Small intestine (tissue), 7 donors: ENCODE measurements around the gene LRP4. TPM values are rescaled to one million over a fixed set of nuclear protein-coding genes. Genes with fewer than 3 reads are reported as not detected.

Source experiments
- DNase-seq, 2 donors: peaks; one replicate each; pipeline versions ENCODE4 v3.0.0 to v3.0.0-alpha.2; 2013
- FAIRE-seq: peaks from 2 replicates; lab custom pipeline; 2012; peaks lifted over from hg19 to GRCh38; lab: Jason Lieb, UNC
- H3K27ac ChIP-seq, 3 donors: one replicate each; pipeline ENCODE4 v1.5.1; 2013; ENCODE audit warnings: low read length in 2 of 3, mild to moderate bottlenecking in 2 of 3, control low read depth in 1 of 3, inconsistent platforms in 1 of 3, low read depth in 1 of 3, moderate library complexity in 1 of 3
- H3K27me3 ChIP-seq, 3 donors: one replicate each; pipeline ENCODE4 v1.6.1; 2013; ENCODE audit warnings: low read length in 3 of 3, inconsistent platforms in 1 of 3; ENCODE audit not compliant: control insufficient read depth in 3 of 3, insufficient read depth in 3 of 3
- H3K36me3 ChIP-seq, 3 donors: one replicate each; pipeline ENCODE4 v1.6.1; 2013; ENCODE audit warnings: low read length in 3 of 3, inconsistent platforms in 1 of 3, low read depth in 1 of 3, mild to moderate bottlenecking in 1 of 3, moderate library complexity in 1 of 3; ENCODE audit not compliant: control insufficient read depth in 3 of 3, insufficient read depth in 2 of 3
- H3K4me1 ChIP-seq, 3 donors: one replicate each; pipeline ENCODE4 v1.6.1; 2013; ENCODE audit warnings: low read length in 2 of 3, inconsistent platforms in 1 of 3, low read depth in 1 of 3, mild to moderate bottlenecking in 1 of 3, moderate library complexity in 1 of 3; ENCODE audit not compliant: control insufficient read depth in 3 of 3, insufficient read depth in 2 of 3
- H3K4me3 ChIP-seq, 3 donors: one replicate each; pipeline ENCODE4 v1.5.1; 2013; ENCODE audit warnings: low read length in 3 of 3, control low read depth in 1 of 3, inconsistent platforms in 1 of 3, low read depth in 1 of 3, mild to moderate bottlenecking in 1 of 3, moderate library complexity in 1 of 3
- H3K9me3 ChIP-seq, 2 donors: one replicate each; pipeline ENCODE4 v1.6.1; 2013; ENCODE audit warnings: low read depth in 1 of 2, low read length in 1 of 2; ENCODE audit not compliant: control insufficient read depth in 2 of 2, insufficient read depth in 1 of 2
- WGBS, 3 donors: extraction: QIAGEN DNeasy Blood & Tissue Kit; methylation state at CpG; one replicate each; pipeline ENCODE4 v1.1.7; 2013; 5-methylcytosine and 5-hydroxymethylcytosine counted together
- polyA plus RNA-seq, 4 donors: library from polyadenylated mRNA; stranded (reverse) in 3 of 4; unstranded in 1 of 4; fragments of 200-250 nt in 3 of 4; fragments of 120-200 nt in 1 of 4; gene quantifications; one replicate each; pipeline versions ENCODE4 v1.2.1 to v1.2.3, GENCODE V29; 2013
- donor health status: healthy with polysubstance abuse.
- donor health status: control.
- donor health status: control.
- donor health status: Bipolar disorder and iron deficiency.
- donor health status: healthy.

Gene LRP4
- polyA plus RNA-seq, 4 donors = 2.2 to 15.2 (median 12.6) TPM

DNA sequence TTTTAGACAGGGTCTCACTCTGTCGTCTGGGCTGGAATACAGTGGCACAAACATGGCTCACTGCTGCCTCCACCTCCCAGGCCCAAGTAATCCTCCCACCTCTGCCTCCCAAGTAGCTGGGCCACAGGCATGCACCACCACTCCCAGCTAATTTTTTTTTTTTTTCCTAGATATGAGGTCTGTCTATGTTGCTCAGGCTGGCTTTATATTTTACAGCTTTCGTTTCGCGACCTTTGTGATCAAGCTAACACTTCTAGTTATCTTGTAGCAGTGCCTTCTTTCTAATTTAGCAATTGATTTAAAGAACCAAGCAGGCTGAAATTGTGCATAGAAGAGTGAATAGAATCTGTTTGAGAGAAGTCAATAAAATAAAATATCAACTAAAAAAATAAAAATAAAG is 83.5 kb downstream of the LRP4 start:
- H3K4me1 ChIP-seq = peaks cover 1 to 6% (median 3%) of the 10 kb centered on the region in 3 donors
- H3K9me3 ChIP-seq = no peaks in the 10 kb centered on the region
- no peaks in the 10 kb centered on the region for H3K27me3 ChIP-seq
- FAIRE-seq = no peak
- H3K36me3 ChIP-seq = peaks cover 0 to 5% (median 0%) of the 10 kb centered on the region in 3 donors
- peak overlapping the region in 2 of 3 donors; percentile 44 to 48 for H3K27ac ChIP-seq
- H3K4me3 ChIP-seq = no peak overlapping the region
- DNase-seq = peak; percentile 59 to 62
- 30 to 71% (median 51%) methylated on average over 4 of the region's 4 CpGs for WGBS, 3 donors

DNA sequence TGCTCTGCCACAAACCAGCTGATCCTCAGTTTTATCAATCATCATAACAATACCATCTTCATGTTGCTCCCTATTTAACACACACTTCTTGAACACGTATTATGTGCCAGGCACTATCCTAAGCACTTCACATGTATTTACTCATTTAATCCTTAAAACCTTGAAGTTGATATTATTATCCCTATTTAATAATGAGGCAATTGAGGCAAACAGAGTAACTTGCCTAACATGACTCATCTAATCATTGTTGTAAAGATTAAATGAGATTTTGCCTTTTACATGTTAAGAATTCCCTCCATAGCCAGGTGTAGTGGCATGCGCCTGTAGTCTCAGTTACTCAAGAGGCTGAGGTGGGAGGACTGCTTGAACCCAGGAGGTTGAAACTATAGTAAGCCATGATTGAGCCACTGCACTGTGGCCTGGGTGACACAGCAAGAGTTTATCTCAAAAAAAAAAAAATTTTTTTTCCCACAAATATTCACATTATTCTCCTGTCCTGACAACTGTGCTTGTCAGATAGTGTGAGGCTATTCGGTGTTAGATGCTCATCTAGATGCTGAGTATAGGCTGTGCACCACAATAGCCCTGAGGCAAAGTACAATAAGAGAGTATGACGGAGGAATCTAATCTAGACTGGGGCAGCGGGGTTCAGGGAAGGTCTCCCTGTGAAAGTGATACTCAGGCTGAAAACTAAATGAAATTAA is 85.7 kb downstream of the LRP4 start:
- FAIRE-seq = no peak
- no peaks in the 10 kb centered on the region for H3K27me3 ChIP-seq

DNA sequence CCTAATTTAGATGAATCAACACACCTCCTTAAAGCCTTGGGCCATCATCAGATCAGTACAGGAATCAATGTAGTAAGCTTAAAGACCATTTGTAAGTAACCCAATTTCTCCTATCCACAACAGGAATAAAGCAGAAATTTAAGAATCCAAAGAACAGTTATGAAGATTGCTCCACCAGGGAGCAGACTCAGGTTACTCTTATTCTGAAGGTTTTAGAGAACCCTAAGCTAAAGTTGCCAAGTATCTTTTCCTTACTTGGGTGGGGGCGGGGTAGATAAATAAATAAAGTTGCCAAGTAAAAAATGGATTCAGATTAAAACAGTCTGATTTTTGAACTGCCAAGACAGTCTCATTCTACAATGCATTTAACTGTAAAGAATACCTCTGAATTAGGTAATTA is 90.4 kb downstream of the LRP4 start:
- Histone ChIP-seq H3K36me3 (no peaks in the 10 kb centered on the region), H3K27ac (no peak overlapping the region), H3K4me1 (peaks cover 0 to 9% (median 3%) of the 10 kb centered on the region in 3 donors), H3K9me3 (no peaks in the 10 kb centered on the region), H3K4me3 (no peak overlapping the region), H3K27me3 (no peaks in the 10 kb centered on the region)
- DNase-seq = no peak
- WGBS, 3 donors = 50 to 85% (median 66%) methylated on average over 1 of the region's 1 CpG
- FAIRE-seq = no peak

More for the DNA sequence above, 85.7 kb downstream of the LRP4 start:
- DNase-seq = peak; percentile 39 to 42
- Histone ChIP-seq H3K27ac (peak overlapping the region in 1 of 3 donors; percentile 39), H3K4me1 (peaks cover 1 to 6% (median 3%) of the 10 kb centered on the region in 3 donors), H3K9me3 (no peaks in the 10 kb centered on the region), H3K4me3 (no peak overlapping the region), H3K36me3 (peaks cover 0 to 5% (median 0%) of the 10 kb centered on the region in 3 donors)
- 54 to 73% (median 55%) methylated on average over 5 of the region's 5 CpGs for WGBS, 3 donors

DNA sequence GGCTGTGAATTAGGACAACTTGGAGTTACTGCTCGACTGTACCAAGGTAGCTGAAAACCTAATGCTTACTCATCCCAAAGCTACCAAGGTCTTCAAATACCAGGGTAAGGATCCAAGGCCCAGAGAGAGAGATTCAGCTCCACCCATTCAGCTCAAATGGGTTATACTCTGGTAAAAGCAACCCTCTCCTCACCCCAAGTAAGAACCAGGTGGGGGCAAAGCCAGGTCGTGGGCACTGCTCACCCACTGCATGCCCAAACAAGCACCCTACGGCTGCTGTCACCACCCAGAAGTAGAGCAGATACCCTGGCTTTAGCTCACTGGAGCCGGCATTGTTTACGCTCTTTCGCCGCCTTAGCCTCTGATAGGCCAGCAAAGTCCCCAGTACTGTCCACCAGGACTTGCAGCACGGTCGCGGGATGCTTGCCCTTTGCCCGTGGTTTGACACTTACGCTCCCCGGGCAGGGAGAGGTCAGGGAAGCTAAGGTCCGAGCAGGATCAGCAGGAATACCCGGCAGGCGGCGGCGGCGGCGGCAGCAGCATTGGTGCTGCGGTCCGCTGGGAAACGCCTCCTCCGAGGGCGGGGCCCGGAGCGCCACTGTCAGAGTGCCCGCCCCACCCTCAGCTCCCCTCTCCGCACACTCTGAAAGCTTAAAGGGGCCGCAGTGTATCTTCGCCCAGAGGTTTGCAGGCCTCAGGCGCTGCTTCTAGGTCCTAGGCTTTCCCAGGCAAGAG is 91.9 kb downstream of the LRP4 start:
- FAIRE-seq = no peak

DNA sequence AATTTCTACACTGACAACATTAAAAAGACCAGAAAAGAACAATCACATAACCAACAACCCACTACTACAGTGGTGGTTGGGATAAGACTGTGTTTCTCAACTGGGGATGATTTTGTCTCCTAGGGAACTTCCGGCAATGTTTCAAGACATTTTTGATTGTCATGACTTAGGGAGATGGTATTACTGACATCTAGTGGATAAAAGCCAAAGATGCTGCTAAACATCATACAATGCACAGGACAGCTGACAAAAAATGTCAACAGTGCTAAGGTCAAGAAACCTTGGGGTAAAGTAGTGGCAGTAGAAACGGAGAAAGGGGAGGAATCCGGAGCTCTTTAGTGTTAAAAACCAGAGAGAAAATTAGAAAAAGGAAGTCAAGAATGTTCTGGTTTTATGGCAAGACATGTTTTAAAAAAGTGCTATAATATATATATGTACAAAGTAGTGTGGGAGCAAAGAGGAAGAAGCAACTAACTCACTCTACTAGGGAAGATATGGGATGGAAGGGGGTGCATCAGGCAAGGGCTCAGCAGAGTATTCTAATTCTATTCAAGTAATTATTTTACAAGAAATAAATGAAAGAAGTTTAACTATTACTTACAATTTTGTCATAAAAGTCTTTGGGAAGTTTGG is 109.4 kb downstream of the LRP4 start:
- Histone ChIP-seq H3K4me3 (no peak overlapping the region), H3K27me3 (no peaks in the 10 kb centered on the region), H3K9me3 (no peaks in the 10 kb centered on the region), H3K36me3 (peaks cover 0 to 22% (median 14%) of the 10 kb centered on the region in 3 donors), H3K4me1 (no peaks in the 10 kb centered on the region), H3K27ac (no peak overlapping the region)
- FAIRE-seq = no peak
- peak; percentile 18 to 24 for DNase-seq
- 56 to 67% (median 66%) methylated on average over 3 of the region's 3 CpGs for WGBS, 3 donors

More for the DNA sequence above, 91.9 kb downstream of the LRP4 start:
- Histone ChIP-seq H3K27me3 (no peaks in the 10 kb centered on the region), H3K4me3 (peak overlapping the region; percentile 52 to 67 (median 59)), H3K9me3 (no peaks in the 10 kb centered on the region), H3K4me1 (peaks cover 0 to 8% (median 1%) of the 10 kb centered on the region in 3 donors), H3K27ac (peak overlapping the region; percentile 26 to 64 (median 58)), H3K36me3 (no peaks in the 10 kb centered on the region)
- WGBS, 3 donors = 3 to 5% (median 4%) methylated on average over 32 of the region's 32 CpGs
- peak; percentile 82 to 90 for DNase-seq

Other genes with a start within 250 kb of the LRP4 start
- 10 to 100 TPM; 18.6 to 49.0 (median 26.0) TPM for gene ARHGAP1, start 217.9 kb downstream of the LRP4 start, polyA plus RNA-seq
- gene ZNF408, start 217.5 kb downstream of the LRP4 start, polyA plus RNA-seq = 10 to 100 TPM in 3 of 4 donors, 1 to 10 TPM in 1; 8.7 to 11.6 (median 11.5) TPM
- gene F2, start 199.3 kb downstream of the LRP4 start, polyA plus RNA-seq = 1 to 10 TPM in 1 of 4 donors, under 1 TPM in 1, not detected in 2; 0.09 to 2.3 TPM
- 10 to 100 TPM in 2 of 4 donors, 1 to 10 TPM in 2; 6.2 to 46.6 (median 17.8) TPM for gene CKAP5, start 72.3 kb downstream of the LRP4 start, polyA plus RNA-seq
- gene CSTPP1, start 18.2 kb upstream of the LRP4 start, polyA plus RNA-seq = 10 to 100 TPM; 15.1 to 32.9 (median 20.5) TPM